D721Med (cell line): ENCODE measurements around the gene SOCS3.

ENCODE experiments used
- DNase-seq: peaks from one replicate; pipeline ENCODE4 v3.0.0; 2011; ENCODE audit warnings: low spot score; ENCODE audit not compliant: insufficient read length
- FAIRE-seq: peaks from 2 replicates; lab custom pipeline; 2011; peaks lifted over from hg19 to GRCh38; lab: Jason Lieb, UNC
- CTCF ChIP-seq: IDR thresholded peaks from 2 replicates; pipeline ENCODE4 v1.5.1; 2012; ENCODE audit warnings: mild to moderate bottlenecking, control low read depth; ENCODE audit not compliant: insufficient read depth; ENCODE audit errors: missing control alignments

The SOCS3 gene

GRCh38 chr17:78325076-78325687 is 34.7 kb downstream of the SOCS3 start:
- no peak for DNase-seq
- no peak for TF ChIP-seq CTCF
- FAIRE-seq, result no peak

GRCh38 chr17:78324391-78325075 is 35.3 kb downstream of the SOCS3 start:
- FAIRE-seq, result no peak
- TF ChIP-seq CTCF, result no peak
- DNase-seq, result no peak

GRCh38 chr17:78323826-78324390 is 36.0 kb downstream of the SOCS3 start:
- no peak for TF ChIP-seq CTCF

GRCh38 chr17:78322858-78323455 is 36.9 kb downstream of the SOCS3 start:
- DNase-seq (no peak), FAIRE-seq (no peak)
- no peak for TF ChIP-seq CTCF

More at GRCh38 chr17:78323826-78324390, 36.0 kb downstream of the SOCS3 start:
- FAIRE-seq (no peak), DNase-seq (no peak)

- no peak for TF ChIP-seq CTCF
These were observed 37.5 kb downstream of the SOCS3 start for GRCh38 chr17:78322327-78322857.

GRCh38 chr17:78318843-78319242 is 41.0 kb downstream of the SOCS3 start:
- FAIRE-seq (no peak), DNase-seq (no peak)
- TF ChIP-seq CTCF, result no peak

More at GRCh38 chr17:78322327-78322857, 37.5 kb downstream of the SOCS3 start:
- no peak for FAIRE-seq
- DNase-seq, result no peak
